GM19468 (cell line): ENCODE results near the gene GTPBP3.

Experiments used
- ATAC-seq: cut with Tn5 transposase; IDR thresholded peaks from one replicate; pipeline ENCODE4 v1.9.1; 2021; ENCODE audit warnings: mild to moderate bottlenecking, moderate library complexity, moderate number of reproducible peaks; ENCODE audit not compliant: unreplicated experiment; ENCODE audit errors: extremely low read depth

The GTPBP3 gene

DNA sequence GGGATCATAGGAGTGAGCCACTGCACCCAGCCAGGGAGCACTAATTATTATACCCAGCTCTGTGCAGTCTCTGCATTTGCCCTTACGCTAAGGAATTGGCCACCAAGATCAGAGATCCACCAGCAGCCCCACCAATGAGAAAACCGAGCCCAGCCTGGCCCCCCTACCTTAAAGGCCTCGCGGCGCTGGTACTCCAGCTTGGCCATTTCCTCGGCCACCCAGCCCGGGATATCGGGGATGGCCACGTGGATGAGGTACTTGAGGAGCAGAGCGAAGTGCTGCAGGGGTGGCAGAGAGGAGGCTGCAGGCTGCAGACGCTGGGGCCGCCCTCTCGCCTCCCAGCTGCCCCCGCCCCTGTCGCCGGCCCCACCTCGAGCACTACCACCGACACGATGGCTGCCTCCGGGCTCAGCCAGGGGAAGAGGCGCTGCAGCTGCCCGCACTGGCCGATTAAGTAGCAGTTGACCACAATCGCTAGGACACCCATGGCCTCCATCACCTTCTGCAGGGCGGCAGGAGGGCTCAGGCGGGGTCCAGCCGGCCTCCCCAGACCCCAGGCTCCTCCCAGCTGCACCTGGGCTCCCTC is 10.2 kb upstream of the GTPBP3 start:
- no peak for ATAC-seq

DNA sequence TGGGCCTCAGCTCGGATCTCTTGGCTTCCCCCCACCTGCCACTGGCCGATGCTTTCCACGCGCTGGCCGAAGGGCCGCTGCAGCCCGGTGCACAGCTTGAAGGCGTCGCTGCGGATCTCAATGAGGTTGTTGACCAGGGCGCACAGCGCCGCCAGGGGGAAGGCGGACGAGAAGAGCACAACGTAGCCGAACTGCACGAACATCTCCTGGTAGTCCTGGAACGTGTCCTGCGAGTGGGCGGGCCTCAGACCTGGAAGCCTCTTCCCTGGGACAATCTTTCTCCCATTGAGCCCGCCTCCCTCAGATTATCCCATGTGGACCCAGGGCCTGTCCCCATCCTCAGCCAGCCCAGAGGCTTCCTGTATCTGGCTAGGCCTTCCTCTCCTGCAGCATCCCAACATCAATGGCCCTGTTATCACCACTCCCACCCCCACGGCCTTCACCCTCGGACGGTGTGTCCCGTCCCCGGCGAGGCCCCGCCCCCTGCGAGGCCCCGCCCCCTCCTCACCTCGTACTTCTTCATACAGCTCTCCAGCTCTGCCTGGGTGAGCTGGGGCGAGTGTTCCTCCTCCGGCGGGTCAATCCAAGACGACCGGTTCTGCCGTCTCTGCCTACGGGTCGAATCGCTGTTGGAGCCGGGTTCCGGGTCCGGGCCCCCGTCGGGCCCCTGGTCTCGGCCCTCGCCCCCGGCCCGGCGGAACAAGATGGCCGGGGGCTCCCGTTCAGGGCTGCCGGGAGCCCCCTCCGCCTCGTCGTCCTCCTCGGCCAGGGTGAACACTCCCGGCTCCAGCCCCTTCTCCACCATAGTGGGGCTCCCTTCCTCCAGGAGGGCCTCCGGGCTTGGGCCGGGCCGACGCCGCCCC is 9.5 kb upstream of the GTPBP3 start:
- ATAC-seq = no peak

DNA sequence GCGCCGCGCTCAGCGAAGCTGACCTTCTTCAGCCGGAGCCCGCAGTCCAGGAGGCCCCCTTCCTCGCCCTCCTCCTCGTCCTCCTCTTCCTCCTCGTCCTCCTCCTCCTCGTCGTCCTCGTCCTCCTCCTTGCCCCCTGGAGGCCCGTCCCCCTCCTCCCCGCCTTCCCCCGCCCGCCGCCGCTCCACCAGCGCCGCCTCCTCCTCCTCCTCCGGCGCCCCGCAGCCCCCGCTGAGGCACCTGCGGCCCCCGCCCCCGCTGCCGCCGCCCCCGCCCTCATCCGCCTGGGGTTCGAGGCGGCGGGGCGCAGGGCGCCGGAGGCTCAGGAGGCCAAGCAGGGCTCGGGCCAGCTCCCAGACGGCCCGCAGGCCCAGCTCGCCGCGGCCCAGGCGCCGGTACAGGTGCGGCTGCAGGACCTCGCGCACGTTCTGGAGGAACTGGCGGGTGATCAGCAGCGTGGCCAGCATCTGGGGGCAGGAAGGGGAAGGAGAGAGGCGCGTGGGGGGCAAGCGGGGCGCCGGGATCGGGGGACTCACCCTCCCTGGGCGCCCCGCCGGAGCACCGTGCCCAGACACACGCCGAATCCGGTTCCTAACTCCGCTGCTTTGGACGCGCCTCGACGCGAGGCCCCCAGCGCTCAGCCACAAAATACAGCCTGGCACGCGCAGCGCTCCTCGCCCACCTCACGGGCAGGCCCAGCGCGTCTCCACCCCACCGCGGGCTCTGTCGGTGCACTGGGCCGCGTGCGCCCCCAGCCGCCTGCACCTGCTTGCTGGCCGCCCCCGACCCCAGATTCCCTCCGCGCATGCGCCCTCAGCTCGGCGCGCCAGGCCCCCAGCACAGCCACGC is 8.6 kb upstream of the GTPBP3 start:
- ATAC-seq = no peak

DNA sequence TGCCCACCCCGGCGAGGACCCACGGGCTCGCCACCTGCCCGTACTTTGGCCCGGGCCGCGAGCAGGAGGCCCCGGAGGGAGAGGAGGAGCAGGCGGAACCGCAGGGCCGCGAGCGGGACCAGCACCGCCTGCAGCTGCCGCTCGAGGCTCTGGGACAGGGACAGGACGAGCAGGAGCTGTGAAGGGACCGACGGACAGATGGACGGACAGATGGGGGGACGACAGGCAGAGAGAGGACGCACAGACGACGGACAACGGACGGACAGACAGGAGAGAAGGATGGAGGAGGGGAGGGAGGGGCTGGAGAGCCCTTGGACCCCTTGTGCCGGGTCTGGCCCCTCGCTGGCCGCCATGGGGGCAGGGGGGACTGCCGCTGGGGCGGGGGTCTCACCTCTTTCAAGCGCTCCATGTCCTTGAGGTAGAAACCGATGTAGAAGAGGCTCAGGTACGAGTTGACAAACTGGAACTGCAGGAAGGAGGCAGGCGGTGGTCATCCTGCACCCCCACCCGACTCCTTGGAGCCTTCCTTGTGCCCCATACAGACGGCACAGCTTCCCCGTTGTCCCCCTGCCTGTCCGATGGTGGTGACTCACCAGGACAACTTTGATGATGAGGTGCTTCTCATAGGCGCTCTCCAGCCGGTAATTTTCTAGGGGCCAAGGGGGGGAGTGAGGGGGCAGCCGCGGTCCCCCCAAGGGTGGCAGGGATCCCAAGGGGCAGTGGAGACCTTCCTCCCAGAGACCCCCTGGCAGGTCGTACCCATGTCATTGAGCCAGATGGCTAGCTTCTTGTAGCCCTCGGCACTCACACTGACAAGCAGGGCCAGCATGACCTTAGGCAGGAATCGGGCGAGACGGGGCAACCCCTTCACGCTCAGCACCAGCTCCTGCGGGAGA is 7.7 kb upstream of the GTPBP3 start:
- ATAC-seq = no peak

DNA sequence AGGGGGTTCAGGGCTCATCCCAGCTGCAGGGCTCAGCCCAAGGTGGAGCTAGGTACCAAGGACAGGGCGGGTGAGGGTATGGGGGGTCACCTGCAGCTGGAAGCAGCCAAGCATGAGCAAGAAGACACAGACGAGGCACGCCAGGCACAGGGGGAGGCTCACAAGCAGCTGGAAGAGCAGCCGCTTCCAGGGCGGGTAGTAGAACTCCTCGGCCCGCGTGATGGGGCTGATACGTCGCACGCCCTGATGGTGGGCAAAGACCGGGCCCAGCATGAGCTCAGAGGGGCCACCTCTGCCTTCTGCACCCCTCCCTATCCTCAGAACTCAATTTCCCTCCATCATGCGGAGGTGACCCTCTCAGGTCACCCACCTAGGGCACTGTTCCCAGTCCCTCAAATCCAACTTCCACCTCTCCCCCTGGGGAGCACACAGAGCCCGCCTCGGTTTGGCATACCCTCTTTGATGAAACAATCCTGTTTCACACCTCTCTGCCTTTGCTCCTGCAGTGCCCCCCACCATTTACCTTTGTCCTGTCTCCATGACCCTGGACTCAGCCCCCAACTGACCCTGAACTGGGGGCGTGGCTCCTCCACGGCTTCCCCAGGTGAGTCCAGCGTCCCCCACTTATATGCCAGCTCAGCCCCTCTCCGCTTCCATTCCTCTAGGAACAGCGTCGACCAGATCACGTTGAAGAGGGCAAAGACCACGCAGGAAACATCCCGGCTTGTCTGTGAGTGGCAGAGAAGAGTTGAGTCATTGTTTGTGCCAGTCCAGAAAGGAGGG is 6.9 kb upstream of the GTPBP3 start:
- ATAC-seq = no peak

DNA sequence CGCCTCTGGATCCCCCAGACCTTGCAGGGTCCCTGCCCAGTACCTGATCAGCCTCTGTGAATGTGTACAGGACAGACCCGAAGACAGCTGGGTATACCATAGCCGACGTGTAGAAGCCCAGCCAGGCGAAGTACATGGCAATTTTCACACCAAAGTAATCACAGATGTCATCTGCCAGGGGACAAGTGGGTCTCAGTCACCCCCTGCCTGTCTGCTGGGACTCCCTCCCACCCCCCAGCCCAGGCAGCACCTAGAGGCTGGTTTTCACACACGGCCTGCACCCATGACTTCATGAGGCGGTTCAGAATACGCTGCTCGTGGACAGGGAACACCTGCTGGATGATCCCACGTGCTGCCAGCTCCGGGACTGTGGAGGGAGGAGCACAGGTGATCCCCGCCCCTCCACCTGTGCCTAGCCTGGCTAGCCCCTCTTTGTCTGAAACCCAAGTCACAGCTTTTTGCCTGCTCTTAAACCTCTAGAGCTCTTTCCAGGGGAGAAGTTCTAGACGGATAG is 6.3 kb upstream of the GTPBP3 start:
- ATAC-seq = no peak

DNA sequence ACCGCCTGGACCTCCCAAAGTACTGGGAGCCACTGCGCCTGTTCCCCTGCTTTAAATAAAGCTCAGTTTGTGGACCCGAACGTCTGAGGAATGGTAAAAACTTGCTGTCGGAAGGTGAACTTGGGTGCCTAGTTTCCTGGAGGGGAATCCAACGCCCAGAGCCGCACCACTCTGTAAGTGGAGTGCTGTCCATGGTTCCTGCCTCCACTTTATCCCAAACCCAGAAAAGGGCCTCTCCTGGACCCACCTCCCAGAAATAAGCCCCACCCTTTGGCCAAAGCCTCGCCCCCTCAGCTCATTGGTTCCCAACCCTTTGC is 5.0 kb upstream of the GTPBP3 start:
- ATAC-seq = no peak

DNA sequence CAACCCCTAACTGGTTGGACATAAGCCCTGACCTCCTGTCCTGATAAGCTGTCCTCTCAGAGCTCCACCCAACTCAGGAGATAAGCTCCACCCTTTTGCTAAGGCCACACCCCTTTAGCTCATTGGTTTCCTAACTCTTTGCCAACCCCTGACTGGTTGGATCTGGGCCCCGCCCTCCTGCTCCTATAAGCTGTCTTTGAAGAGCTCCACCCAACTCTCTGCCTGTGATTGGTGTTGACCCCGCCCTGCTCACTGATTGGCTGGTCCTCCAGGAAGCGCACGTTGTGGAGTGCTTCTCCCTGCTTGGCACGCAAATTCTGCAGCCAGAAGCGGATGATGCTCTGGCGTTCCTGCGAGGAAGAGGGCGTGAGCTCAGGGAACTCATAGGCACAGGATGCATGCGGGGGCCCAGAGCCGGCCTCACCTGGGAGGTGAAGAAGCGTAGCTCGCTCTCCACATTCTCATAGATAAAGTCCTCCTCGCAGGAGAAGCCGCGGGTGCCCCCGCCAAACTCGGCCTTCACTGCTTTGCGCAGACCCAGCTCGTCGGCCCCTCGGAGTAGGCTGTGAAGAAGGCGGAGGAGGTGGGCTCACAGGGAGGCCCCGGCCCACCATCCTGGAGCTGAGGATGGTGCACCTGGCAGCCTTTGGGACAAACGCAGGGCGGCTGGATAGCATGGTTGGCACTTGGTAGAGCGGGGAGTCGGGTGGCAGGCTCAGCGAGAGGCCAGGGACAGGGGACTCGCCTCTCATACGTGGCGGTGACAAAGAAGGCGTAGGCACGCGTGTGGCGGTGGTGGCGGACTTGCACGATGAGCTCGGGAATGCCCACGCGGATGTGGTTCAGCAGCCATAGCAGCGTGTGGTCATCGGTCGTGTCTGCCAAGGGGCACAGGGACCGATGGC is 4.4 kb upstream of the GTPBP3 start:
- no peak for ATAC-seq

DNA sequence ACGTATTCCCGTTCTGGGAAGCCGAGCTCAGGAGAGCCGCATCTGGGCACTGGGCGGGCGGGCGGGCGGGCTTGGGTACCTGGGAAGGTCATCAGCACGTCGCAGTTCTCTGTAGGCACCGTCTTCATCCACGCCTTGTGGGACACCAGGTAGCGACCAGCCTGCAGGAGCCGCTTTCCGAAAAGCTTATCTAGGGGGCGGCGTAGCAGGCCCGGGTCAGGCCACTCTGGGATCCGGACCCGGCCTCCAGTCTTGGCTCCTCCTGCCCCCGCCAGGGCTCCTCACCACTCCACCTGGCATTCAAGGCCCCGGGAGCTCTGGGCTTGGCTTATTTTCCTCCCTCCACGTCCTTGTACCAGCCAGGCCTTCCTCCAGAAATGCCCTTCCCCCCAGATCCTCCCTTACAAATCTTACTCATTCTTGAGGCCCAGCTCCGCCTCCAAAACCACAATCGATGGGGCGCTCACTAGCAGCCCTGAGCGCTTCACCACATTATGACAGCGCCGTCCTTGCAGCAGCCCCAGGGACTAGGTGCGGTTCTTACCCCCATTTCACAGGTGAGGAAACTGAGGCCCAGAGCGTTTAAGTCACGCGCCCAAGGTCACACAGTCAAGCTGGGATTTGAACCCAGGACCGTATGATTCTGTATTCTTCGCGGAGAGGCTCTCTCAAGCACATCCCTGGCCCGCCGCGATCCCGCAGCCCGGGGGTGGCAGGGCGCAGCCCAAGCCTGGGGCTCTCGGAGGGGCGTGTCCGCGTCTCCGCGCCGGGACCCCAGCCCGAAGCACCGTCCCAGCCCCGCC is 3.5 kb upstream of the GTPBP3 start:
- ATAC-seq = no peak

DNA sequence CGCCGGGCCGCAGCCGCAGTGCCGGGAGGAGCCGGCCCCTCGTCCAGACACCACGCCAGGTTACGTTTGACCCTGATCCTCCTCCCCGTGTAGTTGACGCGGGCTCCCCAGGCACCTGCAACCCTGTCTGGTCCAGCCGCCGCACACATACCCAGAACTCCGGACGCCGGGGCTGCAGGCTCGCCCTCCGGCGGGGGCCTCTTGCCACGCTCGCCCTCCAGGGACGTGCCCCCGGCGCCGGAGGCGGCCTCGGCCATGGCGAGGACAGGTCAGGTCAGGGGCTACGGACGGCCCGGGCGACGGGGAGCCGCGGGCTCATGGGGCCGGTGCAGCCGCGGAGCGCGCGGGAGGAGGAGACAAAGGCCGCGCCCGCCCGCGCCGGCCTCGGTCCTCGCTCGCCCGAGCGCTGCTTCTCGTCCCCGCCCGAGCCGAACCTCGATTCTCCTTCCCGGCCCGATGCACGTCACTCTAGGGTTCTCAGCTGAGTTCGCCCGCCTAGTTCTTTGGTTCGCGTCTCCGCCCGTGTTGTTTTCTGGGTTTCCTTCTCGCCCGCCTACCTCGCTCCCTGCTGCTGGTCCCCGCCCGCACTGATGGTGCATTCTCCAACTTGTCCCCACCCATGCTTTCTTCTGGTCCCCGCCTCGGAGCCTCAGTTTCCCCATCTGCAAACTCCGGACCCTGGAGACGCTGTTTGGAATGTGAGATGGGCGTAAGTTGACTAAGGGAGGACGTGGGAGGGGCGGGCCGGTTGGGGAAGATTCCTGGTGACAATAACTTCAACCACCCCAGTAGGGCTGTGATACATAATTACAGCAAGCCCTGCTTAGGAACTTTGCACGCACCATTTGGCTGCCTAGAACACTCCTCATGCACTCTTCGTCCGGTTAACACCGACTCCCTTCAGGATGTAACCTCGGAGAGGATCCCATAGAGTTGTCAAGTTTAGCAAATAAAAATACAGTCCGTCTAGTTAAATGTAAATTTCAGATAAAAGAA is 2.6 kb upstream of the GTPBP3 start, which contains the start of gene ANO8:
ANO8 (minus strand) TSS at position 442 of the 996 bp plus-strand sequence; CDS start at position 257, 185 bp downstream.
- no peak for ATAC-seq

DNA sequence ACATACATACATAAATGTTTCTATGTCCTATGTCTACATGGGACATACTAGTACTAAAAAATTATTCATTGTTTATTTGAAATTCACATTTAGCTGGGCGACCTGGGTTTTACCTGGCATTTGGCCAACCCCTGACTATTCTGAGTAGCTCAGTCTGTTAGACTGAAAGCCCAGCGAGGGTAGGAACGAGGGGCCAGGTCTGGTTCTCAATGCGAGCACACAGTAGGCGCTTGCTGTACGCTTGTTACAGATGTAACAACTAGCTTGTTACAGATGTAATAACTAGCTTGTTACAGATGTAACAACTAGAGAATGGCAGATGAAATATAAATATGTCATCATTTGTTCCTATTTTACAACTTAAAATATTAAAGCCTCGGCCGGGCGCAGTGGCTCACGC is 1.8 kb upstream of the GTPBP3 start:
- ATAC-seq = no peak

DNA sequence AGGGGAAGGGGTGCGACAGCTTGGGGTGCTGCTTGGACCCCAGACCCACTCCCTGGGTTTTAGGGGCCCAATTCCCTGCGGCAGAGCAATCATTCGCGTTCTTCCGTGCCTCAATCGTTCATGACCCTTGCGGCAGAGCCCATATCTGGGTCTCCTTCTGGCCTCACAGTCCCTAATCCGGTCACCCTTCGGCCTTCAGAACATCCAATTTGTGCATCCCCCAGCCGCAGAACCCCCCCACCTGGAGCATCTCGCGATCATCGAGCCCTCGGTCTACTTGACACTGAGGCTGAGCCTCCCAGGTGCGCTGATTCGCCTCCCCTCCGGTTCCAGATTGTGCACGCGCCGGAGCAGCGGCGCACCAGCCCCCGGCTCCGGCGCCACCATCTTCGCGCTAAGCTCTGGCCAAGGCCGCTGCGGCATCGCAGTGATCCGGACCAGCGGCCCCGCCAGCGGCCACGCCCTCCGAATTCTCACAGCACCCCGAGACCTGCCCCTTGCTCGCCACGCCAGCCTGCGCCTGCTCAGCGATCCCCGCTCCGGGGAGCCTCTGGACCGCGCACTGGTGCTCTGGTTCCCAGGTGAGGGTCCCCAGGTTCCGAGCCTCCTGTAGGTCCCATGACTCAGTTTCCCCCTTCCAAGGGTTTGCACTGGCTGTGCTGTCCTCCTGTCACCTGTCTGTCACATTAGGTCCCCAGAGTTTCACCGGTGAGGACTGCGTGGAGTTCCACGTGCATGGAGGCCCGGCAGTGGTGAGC is 501 bp downstream of the GTPBP3 start:
- no peak for ATAC-seq

DNA sequence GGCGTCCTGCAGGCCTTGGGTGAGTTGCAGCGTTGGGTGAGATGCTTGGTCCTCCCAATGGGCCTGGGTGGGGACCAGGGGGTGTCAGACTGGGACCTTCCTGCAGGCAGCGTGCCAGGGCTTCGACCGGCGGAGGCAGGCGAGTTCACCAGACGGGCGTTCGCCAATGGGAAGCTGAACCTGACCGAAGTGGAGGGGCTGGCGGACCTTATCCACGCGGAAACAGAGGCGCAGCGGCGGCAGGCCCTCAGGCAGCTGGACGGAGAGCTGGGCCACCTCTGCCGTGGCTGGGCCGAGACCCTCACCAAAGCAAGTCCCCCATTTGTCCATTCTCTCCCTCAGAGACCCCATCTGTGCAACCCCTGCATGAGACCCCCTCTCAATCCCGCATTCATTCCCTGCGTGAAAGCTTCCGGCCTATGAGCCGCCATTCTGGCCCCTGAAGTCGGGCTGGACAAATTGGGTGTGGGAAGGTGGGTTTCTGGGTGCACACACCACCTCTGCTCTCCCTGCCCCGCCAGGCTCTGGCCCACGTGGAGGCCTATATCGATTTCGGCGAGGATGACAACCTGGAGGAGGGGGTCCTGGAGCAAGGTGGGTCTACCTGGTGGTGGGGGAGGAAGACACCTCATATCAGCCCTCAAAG is 1.2 kb downstream of the GTPBP3 start:
- no peak for ATAC-seq

DNA sequence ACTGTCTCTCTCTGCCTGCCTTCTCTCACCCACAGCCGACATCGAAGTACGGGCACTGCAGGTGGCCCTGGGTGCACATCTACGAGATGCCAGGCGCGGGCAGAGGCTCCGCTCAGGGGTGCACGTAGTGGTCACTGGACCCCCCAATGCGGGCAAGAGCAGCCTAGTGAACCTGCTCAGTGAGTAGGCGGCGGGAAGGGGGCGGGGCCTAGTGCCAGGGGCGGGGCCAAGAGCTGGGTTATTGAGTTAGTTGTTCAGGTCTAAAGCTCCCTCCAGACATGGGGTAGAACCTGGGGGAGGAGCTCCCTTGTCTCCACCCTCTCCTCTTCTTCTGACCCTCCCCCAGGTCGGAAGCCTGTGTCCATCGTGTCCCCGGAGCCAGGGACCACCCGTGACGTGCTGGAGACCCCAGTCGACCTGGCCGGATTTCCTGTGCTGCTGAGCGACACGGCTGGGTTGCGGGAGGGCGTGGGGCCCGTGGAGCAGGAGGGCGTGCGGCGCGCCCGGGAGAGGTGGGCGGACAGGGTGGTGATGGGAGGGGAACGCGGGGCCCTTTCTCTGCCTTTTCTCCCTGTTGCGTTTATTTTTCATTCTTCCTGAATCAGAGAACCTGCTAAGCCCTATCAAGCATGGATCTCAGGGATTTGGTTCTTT is 1.9 kb downstream of the GTPBP3 start:
- ATAC-seq = no peak
